HG02885 (cell line): ENCODE measurements around the gene EGFR.

Experiments used
- ATAC-seq: cut with Tn5 transposase; IDR thresholded peaks from one replicate; pipeline ENCODE4 v1.9.1; 2021; ENCODE audit warnings: mild to moderate bottlenecking; ENCODE audit not compliant: unreplicated experiment, poor library complexity

Gene EGFR

DNA sequence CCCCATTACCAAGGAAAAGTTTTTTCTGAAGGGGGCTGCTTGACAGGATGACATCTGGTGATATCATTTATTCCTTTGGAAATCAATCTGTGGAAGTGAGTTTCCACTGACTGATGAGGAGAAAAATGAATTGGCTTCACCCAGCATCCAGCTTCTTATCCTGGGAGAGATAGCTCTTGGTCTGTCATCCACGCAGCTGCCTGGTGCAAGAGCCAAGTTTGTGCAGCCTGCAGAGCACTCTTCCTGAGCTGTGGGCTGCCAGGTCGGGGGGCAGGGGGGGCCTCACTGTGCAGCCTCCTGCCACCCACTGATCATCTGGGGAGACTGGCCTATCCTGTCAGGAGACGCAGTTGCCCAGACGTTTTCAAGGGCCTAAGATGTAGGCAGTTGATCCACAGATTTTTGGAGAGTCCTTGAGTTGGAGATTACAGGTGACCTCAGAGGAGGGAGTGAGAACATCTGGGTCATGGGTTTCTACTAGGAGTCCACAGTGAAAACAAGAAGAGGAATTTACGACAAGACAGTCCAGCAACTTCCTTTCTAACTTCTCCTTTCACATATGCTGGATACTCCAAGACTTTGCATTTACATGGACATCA lies 75.4 kb downstream of the EGFR start:
- ATAC-seq: no peak

DNA sequence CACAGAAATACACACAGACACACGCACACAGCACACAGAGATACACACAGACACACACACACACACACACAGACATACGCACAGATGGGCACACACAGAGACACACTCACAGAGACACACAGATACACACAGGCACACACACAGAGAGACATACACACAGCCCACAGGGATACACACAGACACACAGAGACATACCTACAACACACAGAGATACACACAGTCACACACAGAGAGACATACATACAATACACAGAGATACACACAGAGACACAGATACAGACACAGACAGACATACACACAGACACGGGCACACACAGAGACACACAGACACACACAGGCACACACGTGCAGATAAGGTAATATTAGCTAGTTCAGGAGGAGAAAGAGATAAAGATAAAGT lies 76.9 kb downstream of the EGFR start:
- ATAC-seq: no peak

DNA sequence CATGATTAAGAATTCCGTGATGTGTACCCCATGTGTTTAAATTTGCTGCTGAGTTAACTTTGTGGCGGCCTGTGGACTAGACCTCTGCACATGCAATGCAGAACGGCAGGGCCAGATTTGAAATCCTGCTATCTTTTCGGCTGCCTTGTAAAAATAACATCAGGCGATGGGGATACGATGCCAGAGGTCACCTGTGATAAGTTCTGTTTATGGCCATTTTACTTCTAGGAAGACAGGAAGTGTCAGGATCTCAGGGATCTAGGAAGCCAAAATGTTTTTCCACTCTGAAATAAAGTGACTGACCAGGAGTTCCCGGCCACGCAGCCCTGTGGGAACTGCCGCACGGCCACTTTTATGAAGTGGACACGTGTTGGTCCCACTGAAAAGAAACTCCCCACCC lies 77.5 kb downstream of the EGFR start:
- ATAC-seq: no peak

DNA sequence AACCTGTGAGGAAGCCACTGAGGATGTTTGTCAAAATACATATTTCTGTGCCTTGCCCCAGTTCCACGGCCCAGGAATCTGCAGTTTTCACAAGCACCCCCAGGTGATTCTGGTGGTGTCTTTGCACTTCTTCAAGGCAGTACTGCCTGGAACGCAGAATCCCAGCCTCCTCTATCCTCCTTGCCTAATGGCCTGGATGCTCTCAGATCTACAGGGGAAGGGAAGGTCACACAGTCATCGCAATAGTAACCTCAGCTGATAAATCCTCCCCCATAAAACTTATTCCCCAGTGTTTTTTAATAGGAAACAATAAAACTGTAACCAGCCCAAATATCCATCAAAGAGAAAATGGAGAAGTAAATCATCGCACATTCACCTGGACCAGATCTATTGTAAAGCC lies 78.3 kb downstream of the EGFR start:
- ATAC-seq: no peak

DNA sequence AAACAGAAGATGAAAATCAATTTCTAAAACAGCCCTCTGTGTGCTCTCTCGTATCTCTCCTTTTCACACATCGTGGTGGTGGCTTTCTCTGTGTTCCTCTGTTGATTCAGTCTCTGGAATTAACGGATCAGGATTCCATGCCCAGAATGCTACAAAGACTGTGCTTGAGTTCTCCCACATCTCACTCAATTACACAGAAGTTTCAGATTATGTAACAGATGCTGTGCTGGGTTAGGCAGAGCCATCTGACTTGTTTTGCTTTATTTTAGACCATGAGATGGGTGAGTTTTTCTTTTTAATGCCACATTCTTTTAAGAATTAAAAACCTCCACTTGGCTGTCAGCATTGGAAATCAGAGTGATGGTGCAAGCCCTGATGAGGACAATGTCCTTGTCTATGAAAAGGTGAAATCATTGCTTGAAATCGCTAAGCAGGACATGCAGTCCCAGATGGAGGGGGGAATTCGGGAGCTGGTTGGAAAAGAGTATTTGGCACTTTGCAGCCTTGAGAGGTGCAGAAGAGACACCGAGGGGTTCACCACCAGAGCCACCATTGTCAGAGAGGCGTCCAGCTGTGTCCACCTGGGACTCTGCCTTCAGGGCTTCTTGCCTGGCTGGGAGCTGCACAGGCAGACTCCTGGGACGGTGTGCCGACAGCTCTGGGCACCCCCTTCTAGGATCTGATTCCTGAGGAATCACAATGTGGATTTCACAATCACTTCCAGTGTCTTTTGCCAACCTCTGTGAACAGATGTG lies 80.4 kb downstream of the EGFR start:
- no peak for ATAC-seq

DNA sequence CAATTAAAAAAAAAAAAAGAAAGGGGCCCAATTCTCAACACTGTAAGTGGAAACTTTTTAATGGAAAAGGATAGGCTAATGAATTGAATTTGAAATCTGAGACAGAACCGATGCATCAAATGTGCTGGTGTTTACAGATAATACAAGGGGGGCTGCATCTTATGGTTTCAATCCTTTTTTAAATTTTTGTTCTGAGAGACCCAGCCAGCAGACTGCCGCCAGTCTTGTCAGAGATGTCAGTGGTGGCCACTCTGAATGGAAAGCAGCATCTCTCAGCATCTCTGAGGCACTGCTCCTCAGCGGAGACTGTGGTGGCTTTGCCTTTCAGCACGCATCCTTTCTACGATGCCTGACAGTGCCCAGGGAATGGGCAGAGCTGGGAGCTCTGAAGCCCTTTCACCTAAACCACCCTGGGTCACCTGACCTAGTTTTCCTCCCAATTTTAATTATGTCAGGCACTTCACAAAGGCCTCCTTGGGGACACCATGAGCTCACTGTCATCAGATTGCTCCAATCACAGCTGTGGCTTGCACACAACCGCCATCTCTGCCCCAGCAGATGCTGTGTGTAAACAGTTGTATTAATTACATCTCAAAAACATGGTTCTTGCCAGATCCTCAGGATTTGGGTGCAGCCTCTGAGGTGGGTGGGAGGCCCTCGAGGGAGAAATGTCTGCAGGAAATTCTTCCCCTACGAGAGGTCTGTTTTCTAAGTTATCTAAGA lies 81.2 kb downstream of the EGFR start:
- ATAC-seq: no peak

GRCh38 chr7:55100544-55101327 lies 81.9 kb downstream of the EGFR start:
- no peak for ATAC-seq

DNA sequence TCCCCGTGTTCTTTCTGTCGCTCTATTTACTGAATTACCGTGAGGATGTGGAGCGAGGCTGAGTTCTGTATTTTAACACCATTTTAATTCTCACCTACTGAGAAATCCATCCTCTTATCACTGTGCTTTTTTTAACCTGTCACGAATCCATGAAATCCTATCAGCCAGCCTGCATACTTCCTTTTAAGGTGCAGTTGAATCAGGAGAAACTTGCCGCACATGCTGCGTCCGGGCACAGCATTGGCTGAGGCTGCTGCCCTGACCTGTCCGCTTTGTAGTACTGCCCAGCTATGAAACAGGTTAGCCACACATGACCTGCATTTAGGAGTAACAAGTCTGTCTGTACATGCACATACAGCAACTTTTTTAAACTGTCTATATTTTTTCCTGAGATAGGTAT lies 82.5 kb downstream of the EGFR start:
- no peak for ATAC-seq

GRCh38 chr7:55104123-55104522 lies 85.3 kb downstream of the EGFR start:
- no peak for ATAC-seq

GRCh38 chr7:55104712-55105433 lies 86.1 kb downstream of the EGFR start:
- no peak for ATAC-seq

- ATAC-seq: no peak
Measured at GRCh38 chr7:55105952-55106351, 87.1 kb downstream of the EGFR start.

DNA sequence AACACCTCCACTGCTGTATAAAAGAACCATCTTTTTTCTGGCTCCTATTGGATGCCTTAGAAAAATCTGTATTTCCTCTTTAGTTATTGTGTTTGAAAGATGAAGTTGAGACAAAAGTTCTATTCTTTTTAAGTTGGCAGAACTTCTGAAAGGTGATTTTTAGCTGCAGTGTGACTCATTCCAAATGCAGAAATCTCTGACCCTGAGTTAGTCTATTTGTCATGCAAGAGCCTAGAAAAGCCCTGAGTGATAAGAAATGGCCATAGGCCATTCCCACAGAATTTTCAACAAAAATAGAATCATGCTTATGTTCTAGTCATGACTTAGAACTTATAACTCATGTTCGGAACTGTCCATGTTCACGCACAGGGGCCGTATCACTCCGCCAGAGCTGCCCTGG lies 89.1 kb downstream of the EGFR start:
- no peak for ATAC-seq

- no peak for ATAC-seq
Measured at GRCh38 chr7:55108401-55108800, 89.6 kb downstream of the EGFR start.

DNA sequence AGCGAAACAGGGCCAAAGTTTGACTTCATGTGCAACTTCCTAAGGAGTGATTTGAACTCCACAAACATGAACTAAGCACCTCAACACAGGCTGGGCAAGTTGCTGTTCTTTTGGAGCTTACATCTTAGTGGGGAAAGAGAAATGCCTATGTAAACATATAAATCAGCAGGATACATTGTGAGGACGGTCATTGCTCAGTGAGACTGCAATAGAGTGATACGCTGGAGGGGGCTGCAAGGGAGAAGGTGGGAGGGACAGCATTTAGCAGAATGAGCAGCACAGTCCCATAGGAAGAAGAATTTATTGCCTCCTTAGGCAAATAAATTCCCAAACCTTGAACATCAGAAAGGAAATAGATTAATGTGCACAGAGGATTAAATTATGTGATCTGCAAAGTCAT lies 90.0 kb downstream of the EGFR start:
- no peak for ATAC-seq

GRCh38 chr7:55109404-55110167 lies 90.8 kb downstream of the EGFR start:
- ATAC-seq: no peak

DNA sequence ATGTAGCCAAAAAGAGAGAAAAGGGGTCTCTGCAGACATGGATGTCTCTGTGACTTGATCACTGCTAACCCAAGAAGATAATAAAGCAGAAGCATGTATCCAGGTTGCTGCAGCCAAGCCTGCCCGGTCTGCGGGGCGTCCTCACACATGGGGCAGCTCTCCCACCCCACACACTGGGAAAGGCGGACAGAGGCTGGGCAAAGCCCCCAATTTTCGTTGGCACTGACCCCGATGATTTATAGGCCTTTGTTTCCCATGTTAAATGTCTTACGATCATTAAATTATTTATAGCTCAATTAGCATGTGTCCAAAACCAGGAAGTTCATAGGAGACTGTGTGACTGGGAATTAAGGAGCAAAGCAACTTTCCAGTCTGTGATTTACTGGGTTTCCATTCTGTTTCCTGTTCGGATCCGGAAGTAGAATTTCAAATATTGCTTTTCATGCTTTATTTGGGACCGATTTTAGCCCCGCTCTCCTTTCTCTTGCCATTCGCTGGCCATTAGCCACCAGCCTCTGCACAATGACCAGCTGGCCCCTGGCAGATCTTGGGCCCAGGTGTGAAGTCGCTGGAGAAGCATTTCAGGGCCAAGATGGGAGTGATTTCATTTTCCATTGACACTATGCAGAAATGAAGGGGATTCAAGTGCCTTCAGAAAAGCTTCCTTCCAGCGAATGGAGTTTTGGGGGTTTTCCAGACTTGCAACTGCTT lies 91.6 kb downstream of the EGFR start:
- no peak for ATAC-seq

GRCh38 chr7:55110993-55111361 lies 92.2 kb downstream of the EGFR start:
- ATAC-seq: no peak

DNA sequence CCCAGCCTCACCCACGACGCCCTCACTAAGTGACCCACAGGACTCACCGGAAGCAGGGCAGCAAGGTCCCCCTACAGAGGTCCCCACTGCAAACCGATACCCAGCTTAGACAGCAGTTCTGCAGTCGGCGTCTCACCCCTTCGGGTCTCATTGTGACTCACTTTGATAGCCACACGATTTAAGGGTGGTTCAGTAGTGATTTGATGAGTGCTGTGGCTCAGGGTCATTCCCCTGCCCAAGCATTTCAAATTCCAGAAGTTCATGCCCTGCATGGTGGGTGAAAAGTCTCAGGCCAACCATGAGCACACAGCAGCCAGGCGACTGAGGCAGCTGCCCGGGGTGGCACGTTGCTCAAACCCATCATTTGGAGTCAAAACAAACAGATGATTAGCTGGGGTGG lies 93.2 kb downstream of the EGFR start:
- no peak for ATAC-seq
